GM21360 (cell line): Measurements from ENCODE around the gene METRN.
"Not testable (repeated sequence)": the region's sequence is repeated elsewhere in the genome, so short reads cannot be mapped to it uniquely, and the experiment has no call there.

Experiments
- ATAC-seq: cut with Tn5 transposase; IDR thresholded peaks from one replicate; pipeline ENCODE4 v1.9.1; 2021; ENCODE audit warnings: mild to moderate bottlenecking, moderate library complexity; ENCODE audit not compliant: unreplicated experiment

METRN gene

GRCh38 chr16:691242-691641, 23.7 kb upstream of the METRN start:
- not testable (repeated sequence) for ATAC-seq

- ATAC-seq, result no peak
These were observed 22.4 kb upstream of the METRN start for GRCh38 chr16:692356-693108.

GRCh38 chr16:693364-693763, 21.6 kb upstream of the METRN start:
- no peak for ATAC-seq

GRCh38 chr16:693766-694165, 21.2 kb upstream of the METRN start:
- no peak for ATAC-seq

- no peak for ATAC-seq
These were observed 20.6 kb upstream of the METRN start for GRCh38 chr16:694187-694862.

GRCh38 chr16:694863-695354, 20.0 kb upstream of the METRN start:
- no peak for ATAC-seq

- no peak for ATAC-seq
These were observed 19.4 kb upstream of the METRN start for GRCh38 chr16:695355-696089.

- ATAC-seq, result no peak
These were observed 15.8 kb upstream of the METRN start for GRCh38 chr16:698911-699671.

GRCh38 chr16:700684-701584, 14.0 kb upstream of the METRN start:
- no peak for ATAC-seq

GRCh38 chr16:702341-702740, 12.6 kb upstream of the METRN start:
- ATAC-seq, result no peak

- no peak for ATAC-seq
These were observed 11.5 kb upstream of the METRN start for GRCh38 chr16:703406-703805.

- no peak for ATAC-seq
These were observed 10.9 kb upstream of the METRN start for GRCh38 chr16:704047-704446.

GRCh38 chr16:704552-705380, 10.2 kb upstream of the METRN start:
- no peak for ATAC-seq

GRCh38 chr16:705431-706188, 9.3 kb upstream of the METRN start, which contains the start of gene FBXL16:
TSS of gene FBXL16 (minus strand) at chr16:705801. CDS start at chr16:697405, 8,396 bp downstream.
- ATAC-seq, result no peak

- no peak for ATAC-seq
These were observed 8.5 kb upstream of the METRN start for GRCh38 chr16:706189-707061.

GRCh38 chr16:707062-707538, 7.8 kb upstream of the METRN start:
- ATAC-seq, result no peak

GRCh38 chr16:708019-708418, 6.9 kb upstream of the METRN start:
- ATAC-seq, result no peak
